Body of pancreas (tissue), 4 donors: ENCODE data around the gene A2M. TPM values are rescaled to one million over a fixed set of nuclear protein-coding genes. Genes with fewer than 3 reads are reported as not detected.

Experiments used
- ATAC-seq: fragments of 150-250 bp; one replicate; pipeline ENCODE4 v1.9.1; 2016
- DNase-seq, 4 donors: peaks; one replicate each; pipeline ENCODE4 v3.0.0-alpha.2; 2019
- H3K27ac ChIP-seq, 4 donors: fragments of 200-600 bp; sonication (generic); 1 replicate in 3 of 4; 2 replicates in 1 of 4; pipeline versions ENCODE4 v1.5.1 to v1.6.1; 2016 to 2019; ENCODE audit warnings: mild to moderate bottlenecking in 1 of 4, mixed read lengths in 1 of 4, moderate library complexity in 1 of 4
- H3K27me3 ChIP-seq, 2 donors: fragments of 200-600 bp; sonication (generic); one replicate each; pipeline ENCODE4 v1.6.0; 2016; ENCODE audit warnings: mild to moderate bottlenecking in 1 of 2
- H3K36me3 ChIP-seq, 2 donors: fragments of 200-600 bp; sonication (generic); replicated peaks in 1 of 2; 2 replicates each; pipeline ENCODE4 v1.5.1; 2016; ENCODE audit warnings: low read depth in 2 of 2; ENCODE audit not compliant: insufficient read depth in 1 of 2
- H3K4me1 ChIP-seq: fragments of 200-600 bp; sonication (generic); one replicate; pipeline ENCODE4 v1.6.0; 2016
- H3K4me3 ChIP-seq, 2 donors: fragments of 200-600 bp; sonication (generic); 1 replicate in 1 of 2; 2 replicates in 1 of 2; pipeline ENCODE4 v1.5.1; 2016 to 2019
- H3K9me3 ChIP-seq, 3 donors: fragments of 200-600 bp; sonication (generic); 1 replicate in 2 of 3; 2 replicates in 1 of 3; pipeline ENCODE4 v1.5.1; 2016
- CTCF ChIP-seq, 7 experiments: fragments of 450-650 bp in 4 of 7; fragments of 200-600 bp in 3 of 7; sonication (generic) in 3 of 7; IDR thresholded peaks; one replicate each; pipeline ENCODE4 v1.5.1; 2016 to 2019; ENCODE audit warnings: antibody characterized with exemption in 7 of 7
- POLR2A ChIP-seq, 3 donors: fragments of 450-650 bp; IDR thresholded peaks; one replicate each; pipeline ENCODE4 v1.6.1; 2016; ENCODE audit warnings: antibody characterized with exemption in 3 of 3, mild to moderate bottlenecking in 2 of 3
- WGBS, 2 donors: methylation state at CpG; one replicate each; pipeline ENCODE4 v1.1.5; 2017; 5-methylcytosine and 5-hydroxymethylcytosine counted together
- intact Hi-C: fragments of 100-400 bp; cut with DNase I; formaldehyde crosslinking; loops from one replicate; pipeline ENCODE4 v1.15.1; 2023
- total RNA-seq, 2 donors: library from RNA; depleted of rRNA; stranded (reverse); fragments of >200 nt; gene quantifications; one replicate each; pipeline ENCODE4 v1.1.0, GENCODE V29; 2016

The A2M gene
- total RNA-seq, 2 donors from 2014 or later, result 97.3 to 102 TPM

DNA sequence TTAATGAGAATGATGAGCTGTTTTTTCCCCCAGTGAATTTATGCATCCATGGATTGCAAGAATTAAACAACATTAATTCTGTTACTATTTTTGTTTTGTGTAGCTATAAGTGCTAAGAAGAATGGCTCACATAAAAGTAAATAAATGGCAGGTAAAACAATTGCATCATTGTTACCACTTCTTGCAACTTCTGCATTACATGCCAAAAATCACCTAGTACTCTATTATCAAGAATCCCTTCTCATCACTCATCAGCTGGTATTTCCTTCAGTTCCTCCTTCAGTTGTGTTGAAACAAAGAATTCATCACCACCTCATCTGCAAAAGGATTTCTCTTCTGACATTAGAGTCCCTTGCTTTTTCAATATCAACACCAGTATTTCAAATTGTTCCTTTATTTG, 773 bp downstream of the A2M start:
- ATAC-seq (no peak), DNase-seq (no peak)
- H3K9me3 ChIP-seq, result no peaks in the 10 kb centered on the region
- no peak overlapping the region for H3K4me3 ChIP-seq
- TF ChIP-seq POLR2A (IDR thresholded peaks at IDR 0.05) (no peak), CTCF (IDR thresholded peaks at IDR 0.05) (no peak)
- H3K27me3 ChIP-seq, result no peaks in the 10 kb centered on the region
- intact Hi-C loops, result no loop called here
- H3K27ac ChIP-seq, result no peak overlapping the region
- H3K36me3 ChIP-seq, result no peaks in the 10 kb centered on the region
- H3K4me1 ChIP-seq, result no peaks in the 10 kb centered on the region

- intact Hi-C loops, result no loop called here
- Histone ChIP-seq H3K27me3 (no peaks in the 10 kb centered on the region), H3K27ac (no peak overlapping the region), H3K9me3 (no peaks in the 10 kb centered on the region), H3K4me1 (no peaks in the 10 kb centered on the region), H3K36me3 (no peaks in the 10 kb centered on the region), H3K4me3 (no peak overlapping the region)
- 48 to 50% methylated on average over 1 of the region's 1 CpG for WGBS, 2 donors
- ATAC-seq (no peak), DNase-seq (no peak)
- no peak for TF ChIP-seq CTCF (IDR thresholded peaks at IDR 0.05)
- no peak for TF ChIP-seq POLR2A (IDR thresholded peaks at IDR 0.05)
These were observed 1.8 kb downstream of the A2M start for GRCh38 chr12:9113987-9114309.

- TF ChIP-seq POLR2A (IDR thresholded peaks at IDR 0.05) (no peak), CTCF (IDR thresholded peaks at IDR 0.05) (no peak)
- intact Hi-C loops, result no loop called here
- Histone ChIP-seq H3K27me3 (no peaks in the 10 kb centered on the region), H3K4me1 (no peaks in the 10 kb centered on the region), H3K27ac (no peak overlapping the region), H3K36me3 (no peaks in the 10 kb centered on the region), H3K4me3 (no peak overlapping the region), H3K9me3 (no peaks in the 10 kb centered on the region)
- WGBS, 2 donors, result 77 to 80% methylated on average over 7 of the region's 7 CpGs
- ATAC-seq, result no peak
- DNase-seq, result no peak
These were observed 2.3 kb downstream of the A2M start for GRCh38 chr12:9113296-9113986.

DNA sequence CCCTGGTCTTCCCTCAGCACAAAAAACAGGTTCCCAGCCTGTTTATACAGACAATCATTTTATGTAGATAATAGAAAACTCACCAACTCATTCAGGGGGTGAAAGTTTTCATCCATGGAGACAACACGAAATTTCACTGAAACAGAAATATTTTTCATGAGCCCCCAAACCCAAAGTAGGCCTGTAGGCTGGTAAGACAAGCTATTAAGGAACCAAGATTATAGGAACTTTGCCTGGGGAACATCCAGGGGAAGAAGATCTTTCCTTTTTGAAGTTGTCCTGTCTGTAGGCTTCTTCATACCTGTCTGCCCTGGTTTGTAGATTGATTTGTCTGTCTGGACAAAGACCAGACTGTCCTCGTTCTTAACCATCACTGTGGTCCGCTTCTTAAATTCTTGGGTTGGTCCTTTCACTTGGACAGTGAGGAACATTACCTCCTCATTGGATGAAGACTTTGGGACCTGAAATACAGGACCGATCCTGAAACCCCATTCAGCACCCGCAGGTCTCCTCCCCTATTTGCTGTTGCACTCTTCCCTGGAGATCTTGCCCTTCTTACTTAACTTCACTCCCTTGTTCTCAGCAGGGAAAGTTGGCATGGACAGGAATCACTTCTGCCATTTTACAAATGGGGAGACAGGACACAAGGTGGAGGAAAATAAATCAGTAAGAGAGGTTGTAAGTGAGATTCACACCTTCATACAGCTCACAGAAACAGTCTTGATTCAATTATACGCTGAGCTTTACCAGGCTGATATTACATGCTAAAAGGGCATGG, 3.5 kb downstream of the A2M start:
- no peaks in the 10 kb centered on the region for H3K9me3 ChIP-seq
- DNase-seq (no peak), ATAC-seq (no peak)
- no peak for TF ChIP-seq POLR2A (IDR thresholded peaks at IDR 0.05)
- TF ChIP-seq CTCF (IDR thresholded peaks at IDR 0.05), result no peak
- no peak overlapping the region for H3K27ac ChIP-seq
- H3K4me3 ChIP-seq, result no peak overlapping the region
- H3K27me3 ChIP-seq, result no peaks in the 10 kb centered on the region
- WGBS, 2 donors, result 89 to 93% methylated on average over 6 of the region's 6 CpGs
- H3K36me3 ChIP-seq, result no peaks in the 10 kb centered on the region
- intact Hi-C loops, result no loop called here
- H3K4me1 ChIP-seq, result no peaks in the 10 kb centered on the region

DNA sequence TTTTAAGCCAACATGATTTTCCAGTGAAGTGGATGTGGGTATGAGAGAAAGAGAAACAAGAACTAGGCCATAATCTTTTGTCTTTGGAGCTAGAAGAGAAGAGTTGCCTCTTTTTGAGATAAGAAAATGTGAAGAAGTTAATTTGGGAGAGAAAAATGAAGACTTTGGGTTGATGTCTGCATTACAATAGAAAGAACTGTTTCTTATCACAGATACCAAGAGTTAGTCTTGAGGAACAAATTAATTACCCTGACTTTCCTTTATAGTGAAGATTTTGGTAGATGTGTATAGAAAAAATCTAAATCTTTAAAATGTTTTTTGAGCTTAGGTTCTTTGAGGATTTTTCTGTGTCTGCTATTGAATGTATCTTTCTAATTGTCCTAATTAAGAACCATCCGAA, 4.2 kb downstream of the A2M start:
- Histone ChIP-seq H3K36me3 (no peaks in the 10 kb centered on the region), H3K4me1 (no peaks in the 10 kb centered on the region), H3K4me3 (no peak overlapping the region), H3K27me3 (no peaks in the 10 kb centered on the region), H3K27ac (no peak overlapping the region), H3K9me3 (no peaks in the 10 kb centered on the region)
- TF ChIP-seq CTCF (IDR thresholded peaks at IDR 0.05) (no peak), POLR2A (IDR thresholded peaks at IDR 0.05) (no peak)
- intact Hi-C loops, result no loop called here
- DNase-seq (no peak), ATAC-seq (no peak)
- WGBS, 2 donors, result 79 to 91% methylated on average over 1 of the region's 1 CpG
